ENCODE measurements around the gene RNF111. TPM values are rescaled to one million over a fixed set of nuclear protein-coding genes. Genes with fewer than 3 reads are reported as not detected.

RNF111 gene
- total RNA-seq, 1 donor from 2014 or later: 39.8 TPM

DNA sequence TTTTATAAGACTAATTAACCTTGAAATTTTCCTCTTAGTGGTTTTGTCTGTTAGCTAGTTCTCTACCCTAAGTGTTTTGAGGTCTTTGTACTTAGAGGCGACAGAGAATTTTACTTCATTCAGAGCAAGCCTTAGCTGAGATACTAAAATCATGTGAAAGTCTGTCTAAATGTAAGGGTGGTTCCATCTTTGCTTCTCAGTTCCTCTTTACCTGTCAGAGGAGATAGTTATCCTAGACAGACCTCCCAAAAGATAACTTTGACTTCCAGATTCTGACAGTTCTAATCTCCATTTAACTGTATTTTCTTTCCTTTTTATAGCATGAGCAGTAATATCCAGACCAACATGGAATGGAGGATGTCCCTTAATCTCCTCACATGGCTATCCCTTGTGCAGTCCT lies 34.7 kb downstream of the RNF111 start:
- Histone ChIP-seq H3K9me3 (no peaks in the 10 kb centered on the region), H3K27ac (no peak overlapping the region), H3K27me3 (ENCODE audit: low read depth) (no peaks in the 10 kb centered on the region), H3K36me3 (peaks cover 16% of the 10 kb centered on the region), H3K4me1 (no peaks in the 10 kb centered on the region), H3K4me3 (no peak overlapping the region)
- DNase-seq (no peak), ATAC-seq (no peak)
- TF ChIP-seq, protein P1, sequence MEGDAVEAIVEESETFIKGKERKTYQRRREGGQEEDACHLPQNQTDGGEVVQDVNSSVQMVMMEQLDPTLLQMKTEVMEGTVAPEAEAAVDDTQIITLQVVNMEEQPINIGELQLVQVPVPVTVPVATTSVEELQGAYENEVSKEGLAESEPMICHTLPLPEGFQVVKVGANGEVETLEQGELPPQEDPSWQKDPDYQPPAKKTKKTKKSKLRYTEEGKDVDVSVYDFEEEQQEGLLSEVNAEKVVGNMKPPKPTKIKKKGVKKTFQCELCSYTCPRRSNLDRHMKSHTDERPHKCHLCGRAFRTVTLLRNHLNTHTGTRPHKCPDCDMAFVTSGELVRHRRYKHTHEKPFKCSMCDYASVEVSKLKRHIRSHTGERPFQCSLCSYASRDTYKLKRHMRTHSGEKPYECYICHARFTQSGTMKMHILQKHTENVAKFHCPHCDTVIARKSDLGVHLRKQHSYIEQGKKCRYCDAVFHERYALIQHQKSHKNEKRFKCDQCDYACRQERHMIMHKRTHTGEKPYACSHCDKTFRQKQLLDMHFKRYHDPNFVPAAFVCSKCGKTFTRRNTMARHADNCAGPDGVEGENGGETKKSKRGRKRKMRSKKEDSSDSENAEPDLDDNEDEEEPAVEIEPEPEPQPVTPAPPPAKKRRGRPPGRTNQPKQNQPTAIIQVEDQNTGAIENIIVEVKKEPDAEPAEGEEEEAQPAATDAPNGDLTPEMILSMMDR (IDR thresholded peaks at IDR 0.05): no peak
- intact Hi-C loops (cut with DNase I): no loop called here

- TF ChIP-seq, protein P1 (IDR thresholded peaks at IDR 0.05): no peak
- H3K27me3 ChIP-seq (ENCODE audit: low read depth): no peaks in the 10 kb centered on the region
- no peak for DNase-seq
- peaks cover 22% of the 10 kb centered on the region for H3K36me3 ChIP-seq
- intact Hi-C loops (cut with DNase I): no loop called here
- ATAC-seq: no peak
- no peaks in the 10 kb centered on the region for H3K9me3 ChIP-seq
- no peaks in the 10 kb centered on the region for H3K4me1 ChIP-seq
- H3K4me3 ChIP-seq: no peak overlapping the region
- no peak overlapping the region for H3K27ac ChIP-seq
Measured at GRCh38 chr15:59026207-59026606, 38.7 kb downstream of the RNF111 start.

- Histone ChIP-seq H3K9me3 (no peaks in the 10 kb centered on the region), H3K4me3 (no peak overlapping the region), H3K36me3 (peaks cover 22% of the 10 kb centered on the region), H3K4me1 (no peaks in the 10 kb centered on the region), H3K27me3 (ENCODE audit: low read depth) (no peaks in the 10 kb centered on the region), H3K27ac (no peak overlapping the region)
- DNase-seq (no peak), ATAC-seq (no peak)
- TF ChIP-seq, protein P1 (IDR thresholded peaks at IDR 0.05): no peak
- intact Hi-C loops (cut with DNase I): no loop called here
Measured at GRCh38 chr15:59028387-59028955, 41.0 kb downstream of the RNF111 start.

DNA sequence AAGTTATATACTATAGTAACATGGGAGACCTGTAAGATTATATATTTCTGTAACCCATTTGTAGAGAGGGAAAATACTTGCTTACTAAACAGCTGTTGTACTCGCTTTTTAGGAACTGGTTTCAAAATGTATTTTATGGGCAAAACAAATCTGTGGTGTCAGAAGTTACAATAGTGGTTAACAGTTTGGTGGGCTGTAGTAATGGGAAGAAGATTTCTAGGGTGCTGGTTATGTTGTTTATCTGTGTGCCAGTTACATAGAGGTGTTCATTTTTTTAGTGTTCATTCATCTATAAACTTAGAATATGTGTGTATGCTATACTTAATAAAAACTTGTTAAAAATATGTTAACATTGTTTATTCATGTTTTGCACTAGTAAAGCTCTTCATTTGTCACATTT lies 42.1 kb downstream of the RNF111 start:
- no peak for ATAC-seq

GRCh38 chr15:59035201-59035600 lies 47.7 kb downstream of the RNF111 start:
- H3K4me3 ChIP-seq: no peak overlapping the region
- TF ChIP-seq, protein P1 (IDR thresholded peaks at IDR 0.05): no peak
- H3K27me3 ChIP-seq (ENCODE audit: low read depth): no peaks in the 10 kb centered on the region
- intact Hi-C loops (cut with DNase I): no loop called here
- H3K36me3 ChIP-seq: peaks cover 35% of the 10 kb centered on the region
- no peak for DNase-seq
- peaks cover 4% of the 10 kb centered on the region for H3K4me1 ChIP-seq
- H3K27ac ChIP-seq: no peak overlapping the region
- no peaks in the 10 kb centered on the region for H3K9me3 ChIP-seq
- ATAC-seq: no peak

More for the DNA sequence above, 42.1 kb downstream of the RNF111 start:
- no peak for DNase-seq
- no peaks in the 10 kb centered on the region for H3K4me1 ChIP-seq
- intact Hi-C loops (cut with DNase I): no loop called here
- H3K27me3 ChIP-seq (ENCODE audit: low read depth): no peaks in the 10 kb centered on the region
- no peak overlapping the region for H3K27ac ChIP-seq
- H3K36me3 ChIP-seq: peaks cover 23% of the 10 kb centered on the region
- H3K9me3 ChIP-seq: no peaks in the 10 kb centered on the region
- H3K4me3 ChIP-seq: no peak overlapping the region
- TF ChIP-seq, protein P1 (IDR thresholded peaks at IDR 0.05): no peak
